ENCODE results near the gene SMIM43.
"Not testable (repeated sequence)": the region's sequence is repeated elsewhere in the genome, so short reads cannot be mapped to it uniquely, and the experiment has no call there.

SMIM43 gene

GRCh38 chr4:121733942-121734341 is 31.0 kb downstream of the SMIM43 start:
- no peak for DNase-seq

GRCh38 chr4:121729753-121730152 is 35.2 kb downstream of the SMIM43 start:
- not testable (repeated sequence) for DNase-seq

- DNase-seq, result no peak
Measured at GRCh38 chr4:121728798-121729226, 36.2 kb downstream of the SMIM43 start.

- DNase-seq, result no peak
Measured at GRCh38 chr4:121728066-121728465, 36.9 kb downstream of the SMIM43 start.

GRCh38 chr4:121726642-121727268 is 38.2 kb downstream of the SMIM43 start:
- no peak for DNase-seq

- DNase-seq, result no peak
Measured at GRCh38 chr4:121724671-121725070, 40.3 kb downstream of the SMIM43 start.

GRCh38 chr4:121721700-121722099 is 43.3 kb downstream of the SMIM43 start:
- no peak for DNase-seq

GRCh38 chr4:121720109-121720508 is 44.9 kb downstream of the SMIM43 start:
- no peak for DNase-seq

GRCh38 chr4:121717680-121718237 is 47.2 kb downstream of the SMIM43 start:
- no peak for DNase-seq

GRCh38 chr4:121714548-121714947 is 50.4 kb downstream of the SMIM43 start:
- no peak for DNase-seq

GRCh38 chr4:121712783-121713182 is 52.2 kb downstream of the SMIM43 start:
- no peak for DNase-seq

- DNase-seq, result no peak
Measured at GRCh38 chr4:121712001-121712651, 52.8 kb downstream of the SMIM43 start.

- DNase-seq, result no peak
Measured at GRCh38 chr4:121711263-121712000, 53.5 kb downstream of the SMIM43 start.

- no peak for DNase-seq
Measured at GRCh38 chr4:121709766-121710405, 55.1 kb downstream of the SMIM43 start.
